ENCODE results near the gene SMYD5. TPM values are rescaled to one million over a fixed set of nuclear protein-coding genes. Genes with fewer than 3 reads are reported as not detected.

Gene SMYD5
- total and polyA plus RNA-seq, 7 donors = 14.7 to 42.0 (median 19.7) TPM

- Histone ChIP-seq H3K36me3 (ENCODE audit: insufficient read depth in 1 of 2, low read depth in 1 of 2) (peaks cover 2 to 33% of the 10 kb centered on the region in 2 donors), H3K27me3 (ENCODE audit: insufficient read depth in 3 of 3, low read length in 2 of 3) (no peaks in the 10 kb centered on the region), H3K27ac (no peak overlapping the region), H3K4me3 (no peak overlapping the region), H3K9me3 (no peaks in the 10 kb centered on the region), H3K4me1 (no peaks in the 10 kb centered on the region)
- no peak for TF ChIP-seq CTCF (IDR thresholded peaks at IDR 0.05)
- DNase-seq (no peak), ATAC-seq (no peak)
- intact Hi-C loops (cut with DNase I) = loop anchor here in 1 of 2 donors (5.0 kb wide), 1 partner anchor 95 kb away; no protein-coding TSS in a partner anchor
- WGBS, 3 donors = 83 to 92% (median 91%) methylated on average over 2 of the region's 2 CpGs
Observed at GRCh38 chr2:73257021-73257420, 43.0 kb downstream of the SMYD5 start.

GRCh38 chr2:73257425-73258125 is 43.5 kb downstream of the SMYD5 start:
- TF ChIP-seq CTCF (IDR thresholded peaks at IDR 0.05) = no peak
- intact Hi-C loops (cut with DNase I) = loop anchor here in 1 of 2 donors (5.0 kb wide), 1 partner anchor 95 kb away; no protein-coding TSS in a partner anchor
- H3K9me3 ChIP-seq = no peaks in the 10 kb centered on the region
- DNase-seq (peak in 1 of 2 donors; percentile 64), ATAC-seq (no peak)
- peaks cover 2 to 27% of the 10 kb centered on the region in 2 donors for H3K36me3 ChIP-seq (ENCODE audit: insufficient read depth in 1 of 2, low read depth in 1 of 2)
- no peak overlapping the region for H3K4me3 ChIP-seq
- WGBS, 3 donors = 65 to 73% (median 68%) methylated on average over 10 of the region's 10 CpGs
- H3K27me3 ChIP-seq (ENCODE audit: insufficient read depth in 3 of 3, low read length in 2 of 3) = no peaks in the 10 kb centered on the region
- H3K27ac ChIP-seq = no peak overlapping the region
- no peaks in the 10 kb centered on the region for H3K4me1 ChIP-seq

- 80 to 86% (median 84%) methylated on average over 8 of the region's 8 CpGs for WGBS, 3 donors
- Histone ChIP-seq H3K27ac (no peak overlapping the region), H3K4me3 (no peak overlapping the region), H3K9me3 (no peaks in the 10 kb centered on the region), H3K27me3 (ENCODE audit: insufficient read depth in 3 of 3, low read length in 2 of 3) (no peaks in the 10 kb centered on the region), H3K36me3 (ENCODE audit: insufficient read depth in 1 of 2, low read depth in 1 of 2) (peaks cover 2 to 20% of the 10 kb centered on the region in 2 donors), H3K4me1 (no peaks in the 10 kb centered on the region)
- TF ChIP-seq CTCF (IDR thresholded peaks at IDR 0.05) = no peak
- intact Hi-C loops (cut with DNase I) = loop anchor here in 1 of 2 donors (5.0 kb wide), 1 partner anchor 96 kb away; no protein-coding TSS in a partner anchor
- DNase-seq = no peak
- ATAC-seq = no peak
Observed at GRCh38 chr2:73258186-73258912, 44.3 kb downstream of the SMYD5 start.

GRCh38 chr2:73258913-73259215 is 44.8 kb downstream of the SMYD5 start:
- 96 to 97% (median 96%) methylated on average over 9 of the region's 9 CpGs for WGBS, 3 donors
- intact Hi-C loops (cut with DNase I) = loop anchor here in 1 of 2 donors (5.0 kb wide), 1 partner anchor 97 kb away; no protein-coding TSS in a partner anchor

More at GRCh38 chr2:73258913-73259215, 44.8 kb downstream of the SMYD5 start:
- Histone ChIP-seq H3K36me3 (ENCODE audit: insufficient read depth in 1 of 2, low read depth in 1 of 2) (peaks cover 2 to 14% of the 10 kb centered on the region in 2 donors), H3K4me1 (no peaks in the 10 kb centered on the region), H3K27ac (no peak overlapping the region), H3K27me3 (ENCODE audit: insufficient read depth in 3 of 3, low read length in 2 of 3) (no peaks in the 10 kb centered on the region), H3K9me3 (no peaks in the 10 kb centered on the region), H3K4me3 (no peak overlapping the region)
- ATAC-seq (no peak), DNase-seq (no peak)
- no peak for TF ChIP-seq CTCF (IDR thresholded peaks at IDR 0.05)

Measured in psoas muscle (tissue), 8 donors.